HG03159 (cell line): Measurements from ENCODE around the gene SPDYA.

Source experiments
- ATAC-seq: cut with Tn5 transposase; IDR thresholded peaks from one replicate; pipeline ENCODE4 v1.9.1; 2021; ENCODE audit warnings: mild to moderate bottlenecking, moderate library complexity; ENCODE audit not compliant: unreplicated experiment

Gene SPDYA

GRCh38 chr2:28824207-28824606 is 13.6 kb downstream of the SPDYA start:
- ATAC-seq: no peak

- no peak for ATAC-seq
These were observed 14.2 kb downstream of the SPDYA start for GRCh38 chr2:28824870-28825269.

GRCh38 chr2:28828382-28828781 is 17.7 kb downstream of the SPDYA start:
- no peak for ATAC-seq

- ATAC-seq: no peak
These were observed 23.3 kb downstream of the SPDYA start for GRCh38 chr2:28833740-28834470.

GRCh38 chr2:28835781-28836180 is 25.1 kb downstream of the SPDYA start:
- ATAC-seq: no peak

- no peak for ATAC-seq
These were observed 28.3 kb downstream of the SPDYA start for GRCh38 chr2:28838971-28839370.

GRCh38 chr2:28842042-28842441 is 31.4 kb downstream of the SPDYA start:
- no peak for ATAC-seq

- no peak for ATAC-seq
These were observed 44.6 kb downstream of the SPDYA start for GRCh38 chr2:28855193-28855592.

- no peak for ATAC-seq
These were observed 45.3 kb downstream of the SPDYA start for GRCh38 chr2:28855977-28856376.

- ATAC-seq: no peak
These were observed 58.0 kb downstream of the SPDYA start for GRCh38 chr2:28868611-28869010.

GRCh38 chr2:28869494-28870145 is 59.0 kb downstream of the SPDYA start:
- ATAC-seq: peak; percentile 10

GRCh38 chr2:28870146-28870891 is 59.7 kb downstream of the SPDYA start, which contains the start of gene TRMT61B:
TRMT61B (minus strand) TSS chr2:28870309; CDS start chr2:28870277, 32 bp downstream.
- peak; percentile 93 for ATAC-seq

- ATAC-seq: no peak
These were observed 61.0 kb downstream of the SPDYA start for GRCh38 chr2:28871620-28872019.

- ATAC-seq: no peak
These were observed 69.6 kb downstream of the SPDYA start for GRCh38 chr2:28880193-28880592.

GRCh38 chr2:28893488-28893887 is 82.9 kb downstream of the SPDYA start:
- no peak for ATAC-seq

- peak; percentile 85 for ATAC-seq
These were observed 84.0 kb downstream of the SPDYA start, which contains the start of gene WDR43 for GRCh38 chr2:28894470-28895188. WDR43 (plus strand) TSS chr2:28894667; CDS start chr2:28894699, 32 bp downstream.

- peak; percentile 18 for ATAC-seq
These were observed 84.7 kb downstream of the SPDYA start for GRCh38 chr2:28895189-28895893.

- no peak for ATAC-seq
These were observed 86.3 kb downstream of the SPDYA start for GRCh38 chr2:28896906-28897305.

- no peak for ATAC-seq
These were observed 87.4 kb downstream of the SPDYA start for GRCh38 chr2:28898048-28898447.
